Stimulated activated CD8-positive, alpha-beta memory T cell treated with anti-CD3 and anti-CD28 coated beads, Interleukin-15, amount 100 ng/mL, for 24 hours (primary cell): ENCODE data around the gene IFNA7.
"Not testable (repeated sequence)": the region's sequence is repeated elsewhere in the genome, so short reads cannot be mapped to it uniquely, and the experiment has no call there.

ENCODE experiments used
- DNase-seq: peaks from one replicate; pipeline ENCODE4 v3.0.0-alpha.2; 2020; ENCODE audit warnings: low read depth

The IFNA7 gene

GRCh38 chr9:21182810-21183736, 18.9 kb downstream of the IFNA7 start:
- DNase-seq: not testable (repeated sequence)

GRCh38 chr9:21174671-21175070, 27.3 kb downstream of the IFNA7 start:
- no peak for DNase-seq

- DNase-seq: no peak
Observed at GRCh38 chr9:21172156-21172555, 29.8 kb downstream of the IFNA7 start.

GRCh38 chr9:21171351-21171750, 30.7 kb downstream of the IFNA7 start:
- no peak for DNase-seq

- not testable (repeated sequence) for DNase-seq
Observed at GRCh38 chr9:21166560-21166959, 35.4 kb downstream of the IFNA7 start, which contains the start of gene IFNA21. Gene IFNA21 (minus strand): TSS chr9:21166660. CDS start chr9:21166612, 48 bp downstream.

GRCh38 chr9:21165516-21165915, 36.5 kb downstream of the IFNA7 start:
- DNase-seq: no peak

- no peak for DNase-seq
Observed at GRCh38 chr9:21160178-21160577, 41.8 kb downstream of the IFNA7 start.

GRCh38 chr9:21155501-21155900, 46.5 kb downstream of the IFNA7 start:
- no peak for DNase-seq

- no peak for DNase-seq
Observed at GRCh38 chr9:21154018-21154608, 47.9 kb downstream of the IFNA7 start.

- DNase-seq: no peak
Observed at GRCh38 chr9:21153336-21154017, 48.5 kb downstream of the IFNA7 start.
